Keratinocyte (primary cell): Measurements from ENCODE around the gene SMYD3. TPM values are rescaled to one million over a fixed set of nuclear protein-coding genes. Genes with fewer than 3 reads are reported as not detected.
A peak's percentile ranks its signal among the peaks of the same experiment; 100 is the strongest.

ENCODE experiments used
- DNase-seq: peaks from one replicate; pipeline ENCODE4 v3.0.0-alpha.2; 2011; ENCODE audit warnings: low read depth, missing footprints, low spot score
- FAIRE-seq: peaks from 2 replicates; lab custom pipeline; 2011; peaks lifted over from hg19 to GRCh38; lab: Jason Lieb, UNC
- H2AFZ ChIP-seq: 2 replicates; pipeline ENCODE4 v1.6.0; 2012; ENCODE audit warnings: low read length, control low read depth, inconsistent platforms; ENCODE audit not compliant: control insufficient read depth
- H3K27ac ChIP-seq: 2 replicates; pipeline ENCODE4 v1.5.1; 2011; ENCODE audit warnings: low read length; ENCODE audit not compliant: control insufficient read depth, insufficient read depth
- H3K27me3 ChIP-seq: 3 replicates; pipeline ENCODE4 v1.6.0; 2011; ENCODE audit warnings: low read length; ENCODE audit not compliant: control insufficient read depth, insufficient read depth; ENCODE audit errors: extremely low read depth
- H3K36me3 ChIP-seq, 2 experiments: 2 replicates in 1 of 2; 3 replicates in 1 of 2; pipeline ENCODE4 v1.5.1; 2011; ENCODE audit warnings: low read length in 2 of 2, mild to moderate bottlenecking in 1 of 2; ENCODE audit not compliant: control insufficient read depth in 2 of 2, insufficient read depth in 2 of 2; ENCODE audit errors: extremely low read depth in 1 of 2
- H3K4me1 ChIP-seq: 3 replicates; pipeline ENCODE4 v1.5.1; 2011; ENCODE audit warnings: low read length; ENCODE audit not compliant: control insufficient read depth, insufficient read depth; ENCODE audit errors: extremely low read depth
- H3K4me2 ChIP-seq: 3 replicates; pipeline ENCODE4 v1.6.0; 2011; ENCODE audit warnings: low read depth, low read length; ENCODE audit not compliant: control insufficient read depth, insufficient read depth; ENCODE audit errors: extremely low read depth
- H3K4me3 ChIP-seq, 3 experiments: fragments of 200-600 bp in 1 of 3; sonication (generic) in 1 of 3; 2 replicates in 2 of 3; 3 replicates in 1 of 3; pipeline ENCODE4 v1.5.1; 2011 to 2016; ENCODE audit warnings: low read length in 3 of 3, mild to moderate bottlenecking in 3 of 3, control low read depth in 2 of 3, inconsistent platforms in 1 of 3, low read depth in 1 of 3, mixed read lengths in 1 of 3, mixed run types in 1 of 3, moderate library complexity in 1 of 3; ENCODE audit not compliant: control insufficient read depth in 2 of 3, insufficient read depth in 2 of 3; ENCODE audit errors: extremely low read depth in 1 of 3
- H3K79me2 ChIP-seq: 2 replicates; pipeline ENCODE4 v1.6.0; 2012; ENCODE audit warnings: low read length; ENCODE audit not compliant: control insufficient read depth, insufficient read depth
- H3K9ac ChIP-seq: 3 replicates; pipeline ENCODE4 v1.6.0; 2011; ENCODE audit warnings: low read length; ENCODE audit not compliant: control insufficient read depth, insufficient read depth; ENCODE audit errors: extremely low read depth
- H3K9me1 ChIP-seq: 3 replicates; pipeline ENCODE4 v1.6.0; 2011; ENCODE audit warnings: low read length; ENCODE audit not compliant: control insufficient read depth, insufficient read depth; ENCODE audit errors: extremely low read depth
- H3K9me3 ChIP-seq: 2 replicates; pipeline ENCODE4 v1.5.1; 2012; ENCODE audit warnings: low read depth, low read length; ENCODE audit not compliant: control insufficient read depth
- H4K20me1 ChIP-seq: 3 replicates; pipeline ENCODE4 v1.6.0; 2011; ENCODE audit warnings: low read length; ENCODE audit not compliant: control insufficient read depth, insufficient read depth; ENCODE audit errors: extremely low read depth
- CTCF ChIP-seq, 3 experiments: IDR thresholded peaks in 1 of 3; conservative IDR thresholded peaks in 1 of 3; optimal IDR thresholded peaks in 1 of 3; 2 replicates in 2 of 3; 3 replicates in 1 of 3; pipeline versions ENCODE3 to v1.5.1; 2011; ENCODE audit warnings: low read length in 3 of 3, mild to moderate bottlenecking in 3 of 3, moderate library complexity in 2 of 3, control low read depth in 1 of 3, inconsistent platforms in 1 of 3; ENCODE audit not compliant: insufficient read depth in 2 of 3; ENCODE audit errors: extremely low read depth in 1 of 3
- EZH2 ChIP-seq: IDR thresholded peaks from one replicate; pipeline ENCODE4 v1.6.1; 2012; ENCODE audit warnings: inconsistent platforms, mild to moderate bottlenecking, low read length, moderate library complexity
- dilution Hi-C: fragments of 300-500 bp; cut with MboI; formaldehyde crosslinking; loops from one replicate; pipeline ENCODE4 v1.7.0; 2020; ENCODE audit warnings: low sequenced_read_pairs; ENCODE audit not compliant: extremely low pct_ligation_motif_present
- polyA plus RNA-seq, 5 experiments: library from polyadenylated mRNA; depleted of rRNA in 3 of 5; stranded (reverse) in 3 of 5; stranded (forward) in 1 of 5; unstranded in 1 of 5; fragments of >200 nt; gene quantifications; 1 replicate in 1 of 5; 2 replicates in 3 of 5; 3 replicates in 1 of 5; pipeline versions ENCODE4 v1.2.1 to v1.2.3, GENCODE V29; 2011 to 2012; ENCODE audit warnings: missing spikeins in 2 of 5, low read depth in 1 of 5, low replicate concordance in 1 of 5

The SMYD3 gene
- polyA plus RNA-seq, 1 donor (not counting 4 experiments of a cell fraction or from before 2014, with no cell fraction given), result 31.0 TPM

- no peaks in the 10 kb centered on the region for H4K20me1 ChIP-seq
- FAIRE-seq, result no peak
- no peaks in the 10 kb centered on the region for H3K4me1 ChIP-seq
- DNase-seq, result no peak
- H3K9ac ChIP-seq, result no peak overlapping the region
- H3K9me3 ChIP-seq, result no peaks in the 10 kb centered on the region
- TF ChIP-seq CTCF (optimal IDR thresholded peaks at IDR 0.05 in 1 of 3, IDR thresholded peaks at IDR 0.05 in 1 of 3, conservative IDR thresholded peaks at IDR 0.05 in 1 of 3; ENCODE audit: extremely low read depth in 1 of 3, insufficient read depth in 2 of 3, low read length in 3 of 3), result no peak
- TF ChIP-seq EZH2, result no peak
- no peaks in the 10 kb centered on the region for H3K27me3 ChIP-seq
- dilution Hi-C loops, result no loop called here
- H3K4me3 ChIP-seq, result no peak overlapping the region
- no peak overlapping the region for H3K27ac ChIP-seq
- H2AFZ ChIP-seq, result no peak overlapping the region
- H3K4me2 ChIP-seq, result no peak overlapping the region
- H3K9me1 ChIP-seq, result no peaks in the 10 kb centered on the region
- no peaks in the 10 kb centered on the region for H3K79me2 ChIP-seq
- no peaks in the 10 kb centered on the region for H3K36me3 ChIP-seq
These were observed 52.4 kb downstream of the SMYD3 start for GRCh38 chr1:246454655-246455054.

GRCh38 chr1:246450611-246451251 is 56.3 kb downstream of the SMYD3 start:
- no peak overlapping the region for H3K27ac ChIP-seq
- FAIRE-seq (no peak), DNase-seq (peak; percentile 13)
- no peak overlapping the region for H2AFZ ChIP-seq
- peaks cover 2% of the 10 kb centered on the region for H3K9me3 ChIP-seq
- TF ChIP-seq CTCF (optimal IDR thresholded peaks at IDR 0.05 in 1 of 3, IDR thresholded peaks at IDR 0.05 in 1 of 3, conservative IDR thresholded peaks at IDR 0.05 in 1 of 3; ENCODE audit: extremely low read depth in 1 of 3, insufficient read depth in 2 of 3, low read length in 3 of 3), result peak in 2 of 3 experiments; percentile 54 to 64
- no peak for TF ChIP-seq EZH2
- no peaks in the 10 kb centered on the region for H4K20me1 ChIP-seq
- H3K4me2 ChIP-seq, result no peak overlapping the region
- H3K9ac ChIP-seq, result no peak overlapping the region
- H3K79me2 ChIP-seq, result no peaks in the 10 kb centered on the region
- H3K36me3 ChIP-seq, result no peaks in the 10 kb centered on the region
- no peaks in the 10 kb centered on the region for H3K4me1 ChIP-seq
- dilution Hi-C loops, result no loop called here
- no peaks in the 10 kb centered on the region for H3K27me3 ChIP-seq
- H3K4me3 ChIP-seq, result no peak overlapping the region
- H3K9me1 ChIP-seq, result no peaks in the 10 kb centered on the region
